Activated CD8-positive, alpha-beta T cell treated with anti-CD3 and anti-CD28 coated beads for 36 hours (primary cell): ENCODE data around the gene WDR89. TPM values are rescaled to one million over a fixed set of nuclear protein-coding genes. Genes with fewer than 3 reads are reported as not detected.

ENCODE experiments used
- ATAC-seq: fragments of 200-7000 bp; cut with Tn5 transposase; one replicate; pipeline ENCODE4 v1.10.0; 2021; ENCODE audit warnings: mild to moderate bottlenecking, moderate library complexity
- CTCF ChIA-PET: fragments of 350-600 bp; sonication (Branson Sonifier 250); formaldehyde crosslinking; loops from one replicate; lab custom pipeline; 2021; ENCODE audit warnings: antibody characterized with exemption; lab: Charles Lee
- POLR2A ChIA-PET: fragments of 350-600 bp; sonication (Branson Sonifier 250); formaldehyde crosslinking; loops from one replicate; lab custom pipeline; 2021; ENCODE audit warnings: antibody characterized with exemption; lab: Charles Lee
- DNase-seq: peaks from one replicate; pipeline ENCODE4 v3.0.0-alpha.2; 2020
- H3K27ac Mint-ChIP-seq: one replicate; pipeline ENCODE4 v1.8.0; 2021; ENCODE audit warnings: mild to moderate bottlenecking, mixed read lengths
- H3K27me3 Mint-ChIP-seq: one replicate; pipeline ENCODE4 v1.8.0; 2021; ENCODE audit warnings: mixed read lengths
- H3K36me3 Mint-ChIP-seq: one replicate; pipeline ENCODE4 v1.8.0; 2021; ENCODE audit warnings: low read depth, mixed read lengths
- H3K4me1 Mint-ChIP-seq: one replicate; pipeline ENCODE4 v1.8.0; 2021; ENCODE audit warnings: low read depth, mixed read lengths
- H3K4me3 Mint-ChIP-seq: one replicate; pipeline ENCODE4 v1.8.0; 2021; ENCODE audit warnings: mild to moderate bottlenecking, moderate library complexity, mixed read lengths
- H3K9me3 Mint-ChIP-seq: one replicate; pipeline ENCODE4 v1.8.0; 2021; ENCODE audit warnings: mixed read lengths
- intact Hi-C: fragments of 100-400 bp; cut with micrococcal nuclease; formaldehyde crosslinking; loops from one replicate; pipeline ENCODE4 v1.10.0; 2022
- total RNA-seq, 2 experiments: library from RNA; stranded (reverse); gene quantifications; one replicate each; pipeline ENCODE4 v1.2.3, GENCODE V29; 2021
- TF ChIP-seq, protein P1 (sequence below): fragments of 200-600 bp; IDR thresholded peaks from one replicate; pipeline ENCODE4 v1.8.0; 2022; ENCODE audit warnings: antibody characterized with exemption, mild to moderate bottlenecking

Gene WDR89, protein sequence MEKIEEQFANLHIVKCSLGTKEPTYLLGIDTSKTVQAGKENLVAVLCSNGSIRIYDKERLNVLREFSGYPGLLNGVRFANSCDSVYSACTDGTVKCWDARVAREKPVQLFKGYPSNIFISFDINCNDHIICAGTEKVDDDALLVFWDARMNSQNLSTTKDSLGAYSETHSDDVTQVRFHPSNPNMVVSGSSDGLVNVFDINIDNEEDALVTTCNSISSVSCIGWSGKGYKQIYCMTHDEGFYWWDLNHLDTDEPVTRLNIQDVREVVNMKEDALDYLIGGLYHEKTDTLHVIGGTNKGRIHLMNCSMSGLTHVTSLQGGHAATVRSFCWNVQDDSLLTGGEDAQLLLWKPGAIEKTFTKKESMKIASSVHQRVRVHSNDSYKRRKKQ
- 10 to 100 TPM; 30.9 to 33.4 TPM for total RNA-seq

DNA sequence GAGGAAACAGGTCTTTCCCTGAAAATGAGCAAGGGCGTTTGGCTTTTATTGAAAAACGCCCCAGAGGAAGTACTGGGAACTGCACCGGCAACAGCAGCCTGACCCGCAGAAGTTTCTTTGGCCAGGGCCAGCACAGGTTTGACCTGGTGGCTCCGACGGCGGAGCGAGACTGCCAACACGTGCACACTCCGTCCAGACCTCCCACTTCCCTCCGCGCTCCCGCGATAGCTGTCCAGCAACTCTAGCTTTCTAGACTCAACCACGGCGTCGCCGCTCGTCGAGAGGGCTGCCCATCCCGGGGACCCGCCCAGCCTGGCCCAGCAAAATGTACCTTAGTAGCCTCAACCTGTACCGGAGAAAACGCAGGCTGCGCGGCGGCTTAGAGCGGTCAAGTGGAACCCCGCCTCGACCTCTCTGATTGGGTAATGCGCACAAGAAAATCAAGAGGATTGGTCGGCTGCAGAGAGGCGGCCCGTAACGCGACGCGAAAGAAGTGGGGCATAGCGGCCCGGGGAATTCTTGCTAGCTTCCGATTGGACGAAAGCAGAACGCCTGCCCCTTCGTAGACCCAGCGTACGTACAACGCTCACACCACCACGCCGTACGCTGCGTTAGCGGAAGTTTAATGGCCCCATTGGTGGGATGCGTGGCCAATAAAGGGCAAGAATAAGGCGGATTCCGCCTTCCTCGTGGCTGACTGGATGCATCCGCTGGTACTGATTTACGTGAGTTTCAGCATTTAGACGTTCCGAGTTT is at the start of gene WDR89:
Gene WDR89, minus strand, starts transcription at position 399 of the 756 bp plus-strand sequence. CDS start 41,929 bp downstream, outside the sequence.
- TF ChIP-seq, protein P1, sequence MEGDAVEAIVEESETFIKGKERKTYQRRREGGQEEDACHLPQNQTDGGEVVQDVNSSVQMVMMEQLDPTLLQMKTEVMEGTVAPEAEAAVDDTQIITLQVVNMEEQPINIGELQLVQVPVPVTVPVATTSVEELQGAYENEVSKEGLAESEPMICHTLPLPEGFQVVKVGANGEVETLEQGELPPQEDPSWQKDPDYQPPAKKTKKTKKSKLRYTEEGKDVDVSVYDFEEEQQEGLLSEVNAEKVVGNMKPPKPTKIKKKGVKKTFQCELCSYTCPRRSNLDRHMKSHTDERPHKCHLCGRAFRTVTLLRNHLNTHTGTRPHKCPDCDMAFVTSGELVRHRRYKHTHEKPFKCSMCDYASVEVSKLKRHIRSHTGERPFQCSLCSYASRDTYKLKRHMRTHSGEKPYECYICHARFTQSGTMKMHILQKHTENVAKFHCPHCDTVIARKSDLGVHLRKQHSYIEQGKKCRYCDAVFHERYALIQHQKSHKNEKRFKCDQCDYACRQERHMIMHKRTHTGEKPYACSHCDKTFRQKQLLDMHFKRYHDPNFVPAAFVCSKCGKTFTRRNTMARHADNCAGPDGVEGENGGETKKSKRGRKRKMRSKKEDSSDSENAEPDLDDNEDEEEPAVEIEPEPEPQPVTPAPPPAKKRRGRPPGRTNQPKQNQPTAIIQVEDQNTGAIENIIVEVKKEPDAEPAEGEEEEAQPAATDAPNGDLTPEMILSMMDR, result peak; percentile 89
- Mint-ChIP-seq H3K27me3 (no peaks in the 10 kb centered on the region), H3K9me3 (peaks cover 7% of the 10 kb centered on the region), H3K36me3 (peaks cover 30% of the 10 kb centered on the region), H3K27ac (peak within 1 kb of the TSS; percentile 100), H3K4me1 (peaks cover 36% of the 10 kb centered on the region), H3K4me3 (peak within 1 kb of the TSS; percentile 98)
- DNase-seq (peak; percentile 98), ATAC-seq (peak; percentile 88)
- CTCF ChIA-PET, result interaction anchor here (0.7 to 3.2 kb wide), 9 partner anchors 10 to 653 kb away, joined by 3 to 23 read pairs (median 3); partner anchors contain the start of gene ESR2
- POLR2A ChIA-PET, result interaction anchor here (1.0 to 3.6 kb wide), 6 partner anchors 10 to 384 kb away, joined by 3 to 29 read pairs (median 4); no protein-coding TSS in a partner anchor
- intact Hi-C loops, result loop anchor here (5.0 to 10.0 kb wide), 2 partner anchors 86 to 113 kb away; partner anchors contain the start of gene SGPP1

DNA sequence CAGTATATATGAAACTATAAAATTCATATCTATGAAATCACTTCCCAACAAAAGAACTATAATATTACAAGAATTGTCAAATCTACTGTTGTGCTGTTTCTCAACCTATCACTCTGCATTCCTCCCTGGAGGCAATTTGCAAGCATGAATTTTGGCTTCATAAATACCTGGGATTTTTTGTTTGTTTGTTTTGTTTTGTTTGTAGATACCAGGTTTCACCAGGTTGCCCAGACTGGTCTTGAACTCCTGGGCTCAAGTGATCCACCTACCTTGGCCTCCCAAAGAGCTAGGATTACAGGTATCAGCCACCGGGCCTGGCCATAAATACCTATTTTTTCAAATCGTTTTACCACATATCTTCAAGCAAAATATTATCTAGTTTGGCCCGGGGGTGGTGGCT is 47.5 kb upstream of the WDR89 start:
- DNase-seq (no peak), ATAC-seq (no peak)
- H3K4me1 Mint-ChIP-seq, result no peaks in the 10 kb centered on the region
- H3K27me3 Mint-ChIP-seq, result no peaks in the 10 kb centered on the region
- no peak overlapping the region for H3K4me3 Mint-ChIP-seq
- TF ChIP-seq, protein P1, result no peak
- ChIA-PET CTCF (interaction anchor here (1.2 kb wide), 1 partner anchor 38 kb away, joined by 3 read pairs; the partner anchor contains the start of gene SGPP1), POLR2A (interaction anchor here (1.0 kb wide), 1 partner anchor 11 kb away, joined by 3 read pairs; no protein-coding TSS in a partner anchor)
- H3K36me3 Mint-ChIP-seq, result peaks cover 11% of the 10 kb centered on the region
- no peak overlapping the region for H3K27ac Mint-ChIP-seq
- no peaks in the 10 kb centered on the region for H3K9me3 Mint-ChIP-seq
- intact Hi-C loops, result no loop called here

DNA sequence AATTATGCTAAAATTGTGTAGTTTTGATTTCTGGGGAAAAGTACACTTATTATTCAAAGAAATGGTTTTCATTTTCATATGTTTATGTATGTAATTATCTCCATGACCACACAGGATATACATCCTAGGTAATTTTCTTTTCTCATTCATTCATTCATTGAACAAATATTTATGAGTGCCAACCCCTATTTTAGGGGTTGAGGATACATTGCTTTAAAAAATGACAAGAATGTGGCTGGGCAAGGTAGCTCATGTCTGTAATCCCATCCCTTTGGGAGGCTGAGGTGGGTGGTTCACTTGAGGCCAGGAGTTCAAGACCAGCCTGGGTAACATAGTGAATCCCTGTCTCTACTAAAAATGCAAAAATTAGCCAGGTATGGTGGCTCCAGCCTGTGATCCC is 45.3 kb upstream of the WDR89 start:
- no peaks in the 10 kb centered on the region for H3K27me3 Mint-ChIP-seq
- intact Hi-C loops, result no loop called here
- H3K4me3 Mint-ChIP-seq, result no peak overlapping the region
- peaks cover 3% of the 10 kb centered on the region for H3K4me1 Mint-ChIP-seq
- H3K9me3 Mint-ChIP-seq, result no peaks in the 10 kb centered on the region
- peaks cover 9% of the 10 kb centered on the region for H3K36me3 Mint-ChIP-seq
- ChIA-PET CTCF (no interaction called here), POLR2A (no interaction called here)
- H3K27ac Mint-ChIP-seq, result no peak overlapping the region
- ATAC-seq (no peak), DNase-seq (no peak)
- TF ChIP-seq, protein P1, result no peak

DNA sequence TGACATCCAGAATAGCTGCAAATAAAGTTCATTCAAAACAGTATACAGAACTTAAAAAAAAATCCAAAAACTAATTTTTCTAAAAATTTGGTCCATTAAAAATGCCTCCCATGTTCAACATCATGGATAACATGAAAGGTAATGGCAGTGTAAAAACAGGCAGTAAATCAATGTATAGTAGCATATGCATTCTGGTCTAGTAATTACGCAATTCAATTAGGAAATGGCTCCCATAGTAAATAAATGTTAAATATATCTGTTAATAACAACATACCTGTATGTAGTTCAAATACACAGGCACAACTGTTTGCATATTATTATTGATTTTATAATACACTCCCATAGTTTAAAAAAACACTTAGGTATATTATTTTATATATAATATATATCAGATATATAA is 43.7 kb upstream of the WDR89 start:
- intact Hi-C loops, result no loop called here
- Mint-ChIP-seq H3K27me3 (no peaks in the 10 kb centered on the region), H3K4me3 (no peak overlapping the region), H3K4me1 (peaks cover 3% of the 10 kb centered on the region), H3K27ac (no peak overlapping the region), H3K9me3 (no peaks in the 10 kb centered on the region), H3K36me3 (peaks cover 11% of the 10 kb centered on the region)
- TF ChIP-seq, protein P1, result no peak
- ATAC-seq, result no peak
- CTCF ChIA-PET, result no interaction called here
- POLR2A ChIA-PET, result no interaction called here
- no peak for DNase-seq
